HEK293 (cell line): ENCODE results near the gene RIGI.

ENCODE experiments used
- CTCF ChIA-PET: fragments of 350-600 bp; formaldehyde crosslinking; extraction: SDS; loops from one replicate; lab custom pipeline; 2021; ENCODE audit warnings: antibody characterized with exemption; lab: Yijun Ruan, JAX
- POLR2A ChIA-PET: fragments of 300-600 bp; formaldehyde crosslinking; extraction: SDS; loops from one replicate; lab custom pipeline; 2020; ENCODE audit warnings: antibody characterized with exemption, inconsistent platforms; lab: Yijun Ruan, JAX
- H3K27ac ChIP-seq: fragments of 200-500 bp; sonication (Bioruptor generic); 2 replicates; pipeline ENCODE4 v1.5.1; 2014; ENCODE audit warnings: low read depth, low read length, control low read depth, inconsistent platforms; ENCODE audit errors: extremely low read depth
- H3K36me3 ChIP-seq, 2 experiments: fragments of 200-500 bp in 1 of 2; sonication (Bioruptor generic) in 1 of 2; 1 replicate in 1 of 2; 2 replicates in 1 of 2; pipeline ENCODE4 v1.5.1; 2014 to 2017; ENCODE audit warnings: inconsistent platforms in 2 of 2, low read length in 2 of 2; ENCODE audit not compliant: control insufficient read depth in 2 of 2, insufficient read depth in 1 of 2
- H3K4me1 ChIP-seq: fragments of 200-500 bp; sonication (Bioruptor generic); 2 replicates; pipeline ENCODE4 v1.5.1; 2014; ENCODE audit warnings: mild to moderate bottlenecking, low read length, inconsistent platforms; ENCODE audit not compliant: control insufficient read depth, insufficient read depth
- H3K4me3 ChIP-seq: 2 replicates; pipeline ENCODE4 v1.5.1; 2011; ENCODE audit warnings: low read depth, mild to moderate bottlenecking, control low read depth, low read length, moderate library complexity
- H3K9me3 ChIP-seq: fragments of 200-500 bp; sonication (Bioruptor generic); 2 replicates; pipeline ENCODE4 v1.5.1; 2014; ENCODE audit warnings: low read depth, low read length, inconsistent platforms; ENCODE audit not compliant: control insufficient read depth, insufficient read depth
- CTCF ChIP-seq: fragments of 450-650 bp; formaldehyde crosslinking; IDR thresholded peaks from 2 replicates; pipeline ENCODE4 v1.5.1; 2016; ENCODE audit warnings: missing biosample characterization, missing genetic modification characterization
- FEZF1 ChIP-seq: fragments of 450-650 bp; formaldehyde crosslinking; IDR thresholded peaks from 2 replicates; pipeline ENCODE4 v1.5.1; 2016; ENCODE audit warnings: missing biosample characterization, missing genetic modification characterization
- GLI2 ChIP-seq: fragments of 450-650 bp; formaldehyde crosslinking; IDR thresholded peaks from 2 replicates; pipeline ENCODE4; 2017; ENCODE audit warnings: missing biosample characterization, missing genetic modification characterization, low read depth, borderline replicate concordance
- KLF16 ChIP-seq: fragments of 450-650 bp; formaldehyde crosslinking; IDR thresholded peaks from 2 replicates; pipeline ENCODE4 v1.5.1; 2017; ENCODE audit warnings: missing biosample characterization, missing genetic modification characterization
- MEIS1 ChIP-seq: sonication (generic); formaldehyde crosslinking; IDR thresholded peaks from 2 replicates; pipeline ENCODE4 v1.8.1; 2022; ENCODE audit warnings: missing genetic modification reagents, mild to moderate bottlenecking, borderline replicate concordance
- MYNN ChIP-seq: fragments of 450-650 bp; formaldehyde crosslinking; IDR thresholded peaks from 2 replicates; pipeline ENCODE4 v1.5.1; 2016; ENCODE audit warnings: missing biosample characterization, missing genetic modification characterization, borderline replicate concordance
- PRDM1 ChIP-seq: fragments of 450-650 bp; formaldehyde crosslinking; IDR thresholded peaks from 2 replicates; pipeline ENCODE4; 2016; ENCODE audit warnings: missing biosample characterization, missing genetic modification characterization
- SP3 ChIP-seq: fragments of 450-650 bp; formaldehyde crosslinking; IDR thresholded peaks from 2 replicates; pipeline ENCODE4 v1.5.1; 2016; ENCODE audit warnings: missing biosample characterization, missing genetic modification characterization
- ZEB2 ChIP-seq: fragments of 450-650 bp; formaldehyde crosslinking; IDR thresholded peaks from 2 replicates; pipeline ENCODE4 v1.5.1; 2016; ENCODE audit warnings: missing biosample characterization, missing genetic modification characterization
- ZIC2 ChIP-seq: fragments of 450-650 bp; formaldehyde crosslinking; IDR thresholded peaks from 2 replicates; pipeline ENCODE4 v1.5.1; 2016; ENCODE audit warnings: missing biosample characterization, missing genetic modification characterization
- ZNF112 ChIP-seq: fragments of 450-650 bp; formaldehyde crosslinking; IDR thresholded peaks from 2 replicates; pipeline ENCODE4 v1.5.0; 2017; ENCODE audit warnings: missing biosample characterization, missing genetic modification characterization
- ZNF114 ChIP-seq: fragments of 450-650 bp; formaldehyde crosslinking; IDR thresholded peaks from 2 replicates; pipeline ENCODE4 v1.5.0; 2017; ENCODE audit warnings: missing biosample characterization, missing genetic modification characterization
- ZNF157 ChIP-seq: fragments of 450-650 bp; formaldehyde crosslinking; IDR thresholded peaks from 2 replicates; pipeline ENCODE4 v1.5.1; 2016; ENCODE audit warnings: missing biosample characterization, missing genetic modification characterization
- ZNF223 ChIP-seq: fragments of 450-650 bp; formaldehyde crosslinking; IDR thresholded peaks from 2 replicates; pipeline ENCODE4 v1.5.1; 2016; ENCODE audit warnings: missing biosample characterization, missing genetic modification characterization
- ZNF302 ChIP-seq: fragments of 450-650 bp; formaldehyde crosslinking; IDR thresholded peaks from 2 replicates; pipeline ENCODE4 v1.5.1; 2016; ENCODE audit warnings: missing biosample characterization, missing genetic modification characterization, low read depth
- ZNF354C ChIP-seq: fragments of 450-650 bp; formaldehyde crosslinking; IDR thresholded peaks from 2 replicates; pipeline ENCODE4 v1.5.1; 2016; ENCODE audit warnings: missing biosample characterization, missing genetic modification characterization, low read depth, borderline replicate concordance
- ZNF529 ChIP-seq: fragments of 450-650 bp; formaldehyde crosslinking; IDR thresholded peaks from 2 replicates; pipeline ENCODE4 v1.5.1; 2017; ENCODE audit warnings: missing genetic modification characterization, missing biosample characterization; ENCODE audit not compliant: insufficient replicate concordance
- ZNF639 ChIP-seq: fragments of 450-650 bp; formaldehyde crosslinking; IDR thresholded peaks from 2 replicates; pipeline ENCODE4 v1.5.1; 2016; ENCODE audit warnings: missing biosample characterization, missing genetic modification characterization
- ZNF664 ChIP-seq: fragments of 450-650 bp; formaldehyde crosslinking; IDR thresholded peaks from 2 replicates; pipeline ENCODE4 v1.5.1; 2016; ENCODE audit warnings: missing biosample characterization, missing genetic modification characterization
- ZNF701 ChIP-seq: fragments of 450-650 bp; formaldehyde crosslinking; IDR thresholded peaks from 2 replicates; pipeline ENCODE4 v1.5.1; 2016; ENCODE audit warnings: missing biosample characterization, missing genetic modification characterization
- TF ChIP-seq, protein P1 (sequence below): fragments of 450-650 bp; formaldehyde crosslinking; IDR thresholded peaks from 2 replicates; pipeline ENCODE4 v1.5.1; 2016; ENCODE audit warnings: missing biosample characterization, missing genetic modification characterization, borderline replicate concordance
- TF ChIP-seq, protein P2 (sequence below): fragments of 450-650 bp; formaldehyde crosslinking; IDR thresholded peaks from 2 replicates; pipeline ENCODE4 v1.5.1; 2017; ENCODE audit warnings: missing biosample characterization, missing genetic modification characterization

Gene RIGI

GRCh38 chr9:32570262-32570661 is 44.3 kb upstream of the RIGI start:
- no peak overlapping the region for H3K4me3 ChIP-seq
- no peak overlapping the region for H3K27ac ChIP-seq
- ChIA-PET POLR2A (no interaction called here), CTCF (no interaction called here)
- peaks cover 4% of the 10 kb centered on the region; the same call in 1 of the 2 replicates for H3K4me1 ChIP-seq
- H3K9me3 ChIP-seq, result no peaks in the 10 kb centered on the region
- TF ChIP-seq ZNF664 (tag by site-specific recombination) (no peak), ZNF529 (tag by site-specific recombination) (no peak)
- peaks cover 3 to 46% of the 10 kb centered on the region in 2 experiments; a peak in 2 of 3 replicates for H3K36me3 ChIP-seq

- peaks cover 4% of the 10 kb centered on the region; the same call in 1 of the 2 replicates for H3K4me1 ChIP-seq
- H3K4me3 ChIP-seq, result no peak overlapping the region
- TF ChIP-seq ZNF354C (no peak), ZNF114 (tag by site-specific recombination) (no peak), ZNF639 (no peak), MEIS1 (CRISPR knock-in tag) (no peak)
- TF ChIP-seq, protein P1, sequence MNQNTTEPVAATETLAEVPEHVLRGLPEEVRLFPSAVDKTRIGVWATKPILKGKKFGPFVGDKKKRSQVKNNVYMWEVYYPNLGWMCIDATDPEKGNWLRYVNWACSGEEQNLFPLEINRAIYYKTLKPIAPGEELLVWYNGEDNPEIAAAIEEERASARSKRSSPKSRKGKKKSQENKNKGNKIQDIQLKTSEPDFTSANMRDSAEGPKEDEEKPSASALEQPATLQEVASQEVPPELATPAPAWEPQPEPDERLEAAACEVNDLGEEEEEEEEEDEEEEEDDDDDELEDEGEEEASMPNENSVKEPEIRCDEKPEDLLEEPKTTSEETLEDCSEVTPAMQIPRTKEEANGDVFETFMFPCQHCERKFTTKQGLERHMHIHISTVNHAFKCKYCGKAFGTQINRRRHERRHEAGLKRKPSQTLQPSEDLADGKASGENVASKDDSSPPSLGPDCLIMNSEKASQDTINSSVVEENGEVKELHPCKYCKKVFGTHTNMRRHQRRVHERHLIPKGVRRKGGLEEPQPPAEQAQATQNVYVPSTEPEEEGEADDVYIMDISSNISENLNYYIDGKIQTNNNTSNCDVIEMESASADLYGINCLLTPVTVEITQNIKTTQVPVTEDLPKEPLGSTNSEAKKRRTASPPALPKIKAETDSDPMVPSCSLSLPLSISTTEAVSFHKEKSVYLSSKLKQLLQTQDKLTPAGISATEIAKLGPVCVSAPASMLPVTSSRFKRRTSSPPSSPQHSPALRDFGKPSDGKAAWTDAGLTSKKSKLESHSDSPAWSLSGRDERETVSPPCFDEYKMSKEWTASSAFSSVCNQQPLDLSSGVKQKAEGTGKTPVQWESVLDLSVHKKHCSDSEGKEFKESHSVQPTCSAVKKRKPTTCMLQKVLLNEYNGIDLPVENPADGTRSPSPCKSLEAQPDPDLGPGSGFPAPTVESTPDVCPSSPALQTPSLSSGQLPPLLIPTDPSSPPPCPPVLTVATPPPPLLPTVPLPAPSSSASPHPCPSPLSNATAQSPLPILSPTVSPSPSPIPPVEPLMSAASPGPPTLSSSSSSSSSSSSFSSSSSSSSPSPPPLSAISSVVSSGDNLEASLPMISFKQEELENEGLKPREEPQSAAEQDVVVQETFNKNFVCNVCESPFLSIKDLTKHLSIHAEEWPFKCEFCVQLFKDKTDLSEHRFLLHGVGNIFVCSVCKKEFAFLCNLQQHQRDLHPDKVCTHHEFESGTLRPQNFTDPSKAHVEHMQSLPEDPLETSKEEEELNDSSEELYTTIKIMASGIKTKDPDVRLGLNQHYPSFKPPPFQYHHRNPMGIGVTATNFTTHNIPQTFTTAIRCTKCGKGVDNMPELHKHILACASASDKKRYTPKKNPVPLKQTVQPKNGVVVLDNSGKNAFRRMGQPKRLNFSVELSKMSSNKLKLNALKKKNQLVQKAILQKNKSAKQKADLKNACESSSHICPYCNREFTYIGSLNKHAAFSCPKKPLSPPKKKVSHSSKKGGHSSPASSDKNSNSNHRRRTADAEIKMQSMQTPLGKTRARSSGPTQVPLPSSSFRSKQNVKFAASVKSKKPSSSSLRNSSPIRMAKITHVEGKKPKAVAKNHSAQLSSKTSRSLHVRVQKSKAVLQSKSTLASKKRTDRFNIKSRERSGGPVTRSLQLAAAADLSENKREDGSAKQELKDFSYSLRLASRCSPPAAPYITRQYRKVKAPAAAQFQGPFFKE, result no peak
- H3K9me3 ChIP-seq, result no peaks in the 10 kb centered on the region
- ChIA-PET CTCF (interaction anchor here (1.0 to 4.6 kb wide), 3 partner anchors 13 to 188 kb away, joined by 3 to 31 read pairs (median 5); no protein-coding TSS in a partner anchor), POLR2A (no interaction called here)
- peaks cover 7 to 58% of the 10 kb centered on the region in 2 experiments; a peak in 2 of 3 replicates for H3K36me3 ChIP-seq
- H3K27ac ChIP-seq, result no peak overlapping the region
Measured at GRCh38 chr9:32566770-32567169, 40.8 kb upstream of the RIGI start.

DNA sequence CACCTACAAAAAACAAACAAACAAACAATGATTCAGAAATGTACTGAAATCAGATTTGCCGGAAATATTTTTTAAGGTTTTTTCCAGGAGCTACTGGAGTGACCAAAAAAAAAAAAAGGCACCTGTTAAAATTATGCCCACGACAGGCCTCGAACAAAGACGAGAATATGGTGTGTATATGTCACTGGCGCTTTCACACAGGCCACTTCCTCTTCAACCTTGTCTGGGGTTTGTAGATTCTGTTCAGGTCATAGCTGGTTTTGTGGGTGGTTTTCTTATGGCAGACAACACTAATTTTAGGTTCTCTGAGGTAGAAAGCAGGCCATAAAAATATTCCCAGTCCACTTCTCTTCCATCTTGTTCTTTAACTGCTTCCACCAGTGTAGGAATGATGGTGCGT is 40.0 kb upstream of the RIGI start:
- H3K27ac ChIP-seq, result no peak overlapping the region
- H3K9me3 ChIP-seq, result no peaks in the 10 kb centered on the region
- H3K4me3 ChIP-seq, result no peak overlapping the region
- H3K4me1 ChIP-seq, result no peaks in the 10 kb centered on the region
- peaks cover 7 to 58% of the 10 kb centered on the region in 2 experiments; a peak in 2 of 3 replicates for H3K36me3 ChIP-seq
- ChIA-PET CTCF (interaction anchor here (0.6 to 4.6 kb wide), 4 partner anchors 13 to 187 kb away, joined by 3 to 31 read pairs (median 4); no protein-coding TSS in a partner anchor), POLR2A (interaction anchor here (1.5 kb wide), 1 partner anchor 14 kb away, joined by 5 read pairs; the partner anchor contains the start of genes SMIM27 and TOPORS)
- TF ChIP-seq MYNN (tag by site-specific recombination), result no peak
- TF ChIP-seq ZNF112 (tag by site-specific recombination), result no peak
- no peak for TF ChIP-seq CTCF
- no peak for TF ChIP-seq KLF16 (tag by site-specific recombination)
- TF ChIP-seq ZNF302 (tag by site-specific recombination), result no peak
- no peak for TF ChIP-seq ZIC2 (tag by site-specific recombination)
- TF ChIP-seq ZNF701 (tag by site-specific recombination), result no peak
- TF ChIP-seq ZEB2 (tag by site-specific recombination), result no peak
- TF ChIP-seq SP3 (tag by site-specific recombination), result no peak
- no peak for TF ChIP-seq ZNF157
- no peak for TF ChIP-seq ZNF223 (tag by site-specific recombination)
- no peak for TF ChIP-seq GLI2 (tag by site-specific recombination)
- TF ChIP-seq FEZF1 (tag by site-specific recombination), result no peak
- no peak for TF ChIP-seq PRDM1 (tag by site-specific recombination)
- TF ChIP-seq, protein P2, sequence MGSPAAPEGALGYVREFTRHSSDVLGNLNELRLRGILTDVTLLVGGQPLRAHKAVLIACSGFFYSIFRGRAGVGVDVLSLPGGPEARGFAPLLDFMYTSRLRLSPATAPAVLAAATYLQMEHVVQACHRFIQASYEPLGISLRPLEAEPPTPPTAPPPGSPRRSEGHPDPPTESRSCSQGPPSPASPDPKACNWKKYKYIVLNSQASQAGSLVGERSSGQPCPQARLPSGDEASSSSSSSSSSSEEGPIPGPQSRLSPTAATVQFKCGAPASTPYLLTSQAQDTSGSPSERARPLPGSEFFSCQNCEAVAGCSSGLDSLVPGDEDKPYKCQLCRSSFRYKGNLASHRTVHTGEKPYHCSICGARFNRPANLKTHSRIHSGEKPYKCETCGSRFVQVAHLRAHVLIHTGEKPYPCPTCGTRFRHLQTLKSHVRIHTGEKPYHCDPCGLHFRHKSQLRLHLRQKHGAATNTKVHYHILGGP, result no peak
